ENCODE data around the gene RAB40A. TPM values are rescaled to one million over a fixed set of nuclear protein-coding genes. Genes with fewer than 3 reads are reported as not detected.

Gene RAB40A
- total RNA-seq, 1 experiment from 2014 or later = 0.17 TPM

GRCh38 chrX:103503853-103504207 lies 15.5 kb downstream of the RAB40A start:
- TF ChIP-seq ERG (CRISPR knock-in tag; IDR thresholded peaks at IDR 0.05) (no peak), ETV6 (CRISPR knock-in tag; IDR thresholded peaks at IDR 0.05) (no peak), ATF6 (CRISPR knock-in tag; IDR thresholded peaks at IDR 0.05) (no peak), ELF4 (CRISPR knock-in tag; IDR thresholded peaks at IDR 0.05; ENCODE audit: low read depth) (no peak), GTF2I (CRISPR knock-in tag; conservative IDR thresholded peaks at IDR 0.05) (no peak), GABPB1 (CRISPR knock-in tag; IDR thresholded peaks at IDR 0.05) (no peak), HMGA2 (CRISPR knock-in tag; IDR thresholded peaks at IDR 0.05) (no peak), ZNF263 (CRISPR knock-in tag; IDR thresholded peaks at IDR 0.05; ENCODE audit: low read depth) (no peak), CREB1 (CRISPR knock-in tag; IDR thresholded peaks at IDR 0.05) (no peak), ZNF121 (CRISPR knock-in tag; IDR thresholded peaks at IDR 0.05) (no peak), MAX (CRISPR knock-in tag; IDR thresholded peaks at IDR 0.05) (no peak), NFE2L1 (CRISPR knock-in tag; IDR thresholded peaks at IDR 0.05) (no peak), FOXK1 (CRISPR knock-in tag; IDR thresholded peaks at IDR 0.05) (no peak)
- TF ChIP-seq, protein P1, sequence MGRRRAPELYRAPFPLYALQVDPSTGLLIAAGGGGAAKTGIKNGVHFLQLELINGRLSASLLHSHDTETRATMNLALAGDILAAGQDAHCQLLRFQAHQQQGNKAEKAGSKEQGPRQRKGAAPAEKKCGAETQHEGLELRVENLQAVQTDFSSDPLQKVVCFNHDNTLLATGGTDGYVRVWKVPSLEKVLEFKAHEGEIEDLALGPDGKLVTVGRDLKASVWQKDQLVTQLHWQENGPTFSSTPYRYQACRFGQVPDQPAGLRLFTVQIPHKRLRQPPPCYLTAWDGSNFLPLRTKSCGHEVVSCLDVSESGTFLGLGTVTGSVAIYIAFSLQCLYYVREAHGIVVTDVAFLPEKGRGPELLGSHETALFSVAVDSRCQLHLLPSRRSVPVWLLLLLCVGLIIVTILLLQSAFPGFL (CRISPR knock-in tag; IDR thresholded peaks at IDR 0.05; ENCODE audit: borderline replicate concordance) = no peak
- TF ChIP-seq, protein P2, sequence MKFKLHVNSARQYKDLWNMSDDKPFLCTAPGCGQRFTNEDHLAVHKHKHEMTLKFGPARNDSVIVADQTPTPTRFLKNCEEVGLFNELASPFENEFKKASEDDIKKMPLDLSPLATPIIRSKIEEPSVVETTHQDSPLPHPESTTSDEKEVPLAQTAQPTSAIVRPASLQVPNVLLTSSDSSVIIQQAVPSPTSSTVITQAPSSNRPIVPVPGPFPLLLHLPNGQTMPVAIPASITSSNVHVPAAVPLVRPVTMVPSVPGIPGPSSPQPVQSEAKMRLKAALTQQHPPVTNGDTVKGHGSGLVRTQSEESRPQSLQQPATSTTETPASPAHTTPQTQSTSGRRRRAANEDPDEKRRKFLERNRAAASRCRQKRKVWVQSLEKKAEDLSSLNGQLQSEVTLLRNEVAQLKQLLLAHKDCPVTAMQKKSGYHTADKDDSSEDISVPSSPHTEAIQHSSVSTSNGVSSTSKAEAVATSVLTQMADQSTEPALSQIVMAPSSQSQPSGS (CRISPR knock-in tag; IDR thresholded peaks at IDR 0.05; ENCODE audit: borderline replicate concordance, low read depth) = no peak
- Mint-ChIP-seq H3K36me3 (no peaks in the 10 kb centered on the region), H3K4me1 (no peaks in the 10 kb centered on the region), H3K27ac (no peak overlapping the region), H3K4me3 (no peak overlapping the region), H3K9me3 (no peaks in the 10 kb centered on the region), H3K27me3 (ENCODE audit: low read depth) (no peaks in the 10 kb centered on the region; the same call in 1 of the 2 replicates)
- ChIA-PET CTCF (interaction anchor here (0.8 to 2.4 kb wide), 6 partner anchors 14 to 553 kb away, joined by 3 to 10 read pairs (median 3); no protein-coding TSS in a partner anchor), POLR2A (interaction anchor here (1.0 kb wide), 1 partner anchor 328 kb away, joined by 4 read pairs; the partner anchor contains the start of gene RAB9B)
- ATAC-seq (no peak), DNase-seq (ENCODE audit: low spot score) (no peak)

GRCh38 chrX:103503163-103503852 lies 16.0 kb downstream of the RAB40A start:
- H3K9me3 Mint-ChIP-seq = no peaks in the 10 kb centered on the region
- no peaks in the 10 kb centered on the region for H3K36me3 Mint-ChIP-seq
- DNase-seq (ENCODE audit: low spot score) = no peak
- no peak overlapping the region for H3K27ac Mint-ChIP-seq
- peak overlapping the region; percentile 29; the same call in 1 of the 2 replicates for H3K4me3 Mint-ChIP-seq
- peak; percentile 41; the same call in 1 of the 2 replicates for ATAC-seq
- no peaks in the 10 kb centered on the region; the same call in 1 of the 2 replicates for H3K27me3 Mint-ChIP-seq (ENCODE audit: low read depth)
- CTCF ChIA-PET = interaction anchor here (0.7 to 2.4 kb wide), 6 partner anchors 13 to 1347 kb away, joined by 3 to 10 read pairs (median 3); no protein-coding TSS in a partner anchor
- no peaks in the 10 kb centered on the region for H3K4me1 Mint-ChIP-seq
- POLR2A ChIA-PET = interaction anchor here (1.0 kb wide), 1 partner anchor 329 kb away, joined by 4 read pairs; the partner anchor contains the start of gene RAB9B
- TF ChIP-seq TEAD4 (CRISPR knock-in tag; IDR thresholded peaks at IDR 0.05) (no peak), NFYB (CRISPR knock-in tag; conservative IDR thresholded peaks at IDR 0.05; ENCODE audit: low read depth) (no peak), NR1H2 (CRISPR knock-in tag; IDR thresholded peaks at IDR 0.05) (no peak), IRF2 (CRISPR knock-in tag; IDR thresholded peaks at IDR 0.05; ENCODE audit: borderline replicate concordance, low read depth) (no peak), USF1 (CRISPR knock-in tag; IDR thresholded peaks at IDR 0.05) (no peak), TEAD1 (CRISPR knock-in tag; IDR thresholded peaks at IDR 0.05) (no peak), ZNF423 (CRISPR knock-in tag; IDR thresholded peaks at IDR 0.05) (no peak)
- TF ChIP-seq, protein P3, sequence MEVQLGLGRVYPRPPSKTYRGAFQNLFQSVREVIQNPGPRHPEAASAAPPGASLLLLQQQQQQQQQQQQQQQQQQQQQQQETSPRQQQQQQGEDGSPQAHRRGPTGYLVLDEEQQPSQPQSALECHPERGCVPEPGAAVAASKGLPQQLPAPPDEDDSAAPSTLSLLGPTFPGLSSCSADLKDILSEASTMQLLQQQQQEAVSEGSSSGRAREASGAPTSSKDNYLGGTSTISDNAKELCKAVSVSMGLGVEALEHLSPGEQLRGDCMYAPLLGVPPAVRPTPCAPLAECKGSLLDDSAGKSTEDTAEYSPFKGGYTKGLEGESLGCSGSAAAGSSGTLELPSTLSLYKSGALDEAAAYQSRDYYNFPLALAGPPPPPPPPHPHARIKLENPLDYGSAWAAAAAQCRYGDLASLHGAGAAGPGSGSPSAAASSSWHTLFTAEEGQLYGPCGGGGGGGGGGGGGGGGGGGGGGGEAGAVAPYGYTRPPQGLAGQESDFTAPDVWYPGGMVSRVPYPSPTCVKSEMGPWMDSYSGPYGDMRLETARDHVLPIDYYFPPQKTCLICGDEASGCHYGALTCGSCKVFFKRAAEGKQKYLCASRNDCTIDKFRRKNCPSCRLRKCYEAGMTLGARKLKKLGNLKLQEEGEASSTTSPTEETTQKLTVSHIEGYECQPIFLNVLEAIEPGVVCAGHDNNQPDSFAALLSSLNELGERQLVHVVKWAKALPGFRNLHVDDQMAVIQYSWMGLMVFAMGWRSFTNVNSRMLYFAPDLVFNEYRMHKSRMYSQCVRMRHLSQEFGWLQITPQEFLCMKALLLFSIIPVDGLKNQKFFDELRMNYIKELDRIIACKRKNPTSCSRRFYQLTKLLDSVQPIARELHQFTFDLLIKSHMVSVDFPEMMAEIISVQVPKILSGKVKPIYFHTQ (CRISPR knock-in tag; IDR thresholded peaks at IDR 0.05) = no peak
- TF ChIP-seq, protein P4, sequence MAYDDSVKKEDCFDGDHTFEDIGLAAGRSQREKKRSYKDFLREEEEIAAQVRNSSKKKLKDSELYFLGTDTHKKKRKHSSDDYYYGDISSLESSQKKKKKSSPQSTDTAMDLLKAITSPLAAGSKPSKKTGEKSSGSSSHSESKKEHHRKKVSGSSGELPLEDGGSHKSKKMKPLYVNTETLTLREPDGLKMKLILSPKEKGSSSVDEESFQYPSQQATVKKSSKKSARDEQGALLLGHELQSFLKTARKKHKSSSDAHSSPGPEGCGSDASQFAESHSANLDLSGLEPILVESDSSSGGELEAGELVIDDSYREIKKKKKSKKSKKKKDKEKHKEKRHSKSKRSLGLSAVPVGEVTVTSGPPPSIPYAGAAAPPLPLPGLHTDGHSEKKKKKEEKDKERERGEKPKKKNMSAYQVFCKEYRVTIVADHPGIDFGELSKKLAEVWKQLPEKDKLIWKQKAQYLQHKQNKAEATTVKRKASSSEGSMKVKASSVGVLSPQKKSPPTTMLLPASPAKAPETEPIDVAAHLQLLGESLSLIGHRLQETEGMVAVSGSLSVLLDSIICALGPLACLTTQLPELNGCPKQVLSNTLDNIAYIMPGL (CRISPR knock-in tag; IDR thresholded peaks at IDR 0.05) = no peak

All from WTC11 (cell line).